T-helper 2 cell (primary cell): ENCODE data around the gene ABCC11.
A peak's percentile ranks its signal among the peaks of the same experiment; 100 is the strongest.

Source experiments
- DNase-seq, 5 experiments: peaks; one replicate each; pipeline versions ENCODE4 v3.0.0 to v3.0.0-alpha.2; 2012 to 2022

Gene ABCC11

GRCh38 chr16:48126801-48127644 is 120.3 kb downstream of the ABCC11 start:
- DNase-seq = no peak

DNA sequence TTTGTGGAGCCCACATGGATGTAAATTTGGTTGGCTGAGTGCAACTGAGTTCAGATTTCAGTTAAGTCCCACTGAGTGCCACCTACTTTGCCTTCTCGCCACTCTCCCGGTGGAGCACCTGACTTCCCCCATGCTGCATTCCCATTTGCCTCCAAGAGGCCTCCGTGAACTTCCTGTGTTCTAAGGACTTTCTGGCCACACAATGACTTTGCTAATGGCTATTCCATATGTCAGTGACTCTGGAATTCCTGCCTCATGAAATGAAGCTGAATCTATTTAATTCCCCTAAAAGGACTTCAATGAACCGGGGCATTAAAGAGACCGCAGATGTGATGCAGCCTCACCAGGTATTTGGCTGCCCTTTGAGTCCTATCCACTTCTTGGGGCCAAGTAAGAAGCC is 121.5 kb downstream of the ABCC11 start:
- no peak for DNase-seq

- DNase-seq = no peak
Measured at GRCh38 chr16:48124266-48124665, 123.1 kb downstream of the ABCC11 start.

- DNase-seq = peak in 2 of 5 experiments; percentile 42 to 48
Measured at GRCh38 chr16:48123104-48123788, 124.1 kb downstream of the ABCC11 start.

- no peak for DNase-seq
Measured at GRCh38 chr16:48121276-48121675, 126.1 kb downstream of the ABCC11 start.

DNA sequence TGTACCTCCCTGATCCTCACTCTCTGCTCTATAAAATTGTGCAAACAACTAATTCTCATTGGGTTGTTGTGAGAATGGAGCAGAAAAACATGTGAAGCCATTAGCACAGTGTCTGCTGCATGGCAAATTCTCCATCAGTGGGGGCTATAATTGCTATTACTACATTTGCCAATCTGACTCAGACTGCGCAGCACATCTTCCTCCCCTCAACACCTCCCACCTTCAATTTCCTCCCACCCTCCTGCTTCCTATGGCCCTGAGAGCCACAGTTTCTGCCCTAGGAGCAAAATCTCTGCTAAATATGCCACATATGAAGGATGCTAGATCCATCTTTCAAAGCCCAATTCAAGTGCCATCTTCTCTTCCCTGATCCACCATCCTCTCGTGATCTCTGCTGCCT is 128.5 kb downstream of the ABCC11 start:
- DNase-seq = no peak

DNA sequence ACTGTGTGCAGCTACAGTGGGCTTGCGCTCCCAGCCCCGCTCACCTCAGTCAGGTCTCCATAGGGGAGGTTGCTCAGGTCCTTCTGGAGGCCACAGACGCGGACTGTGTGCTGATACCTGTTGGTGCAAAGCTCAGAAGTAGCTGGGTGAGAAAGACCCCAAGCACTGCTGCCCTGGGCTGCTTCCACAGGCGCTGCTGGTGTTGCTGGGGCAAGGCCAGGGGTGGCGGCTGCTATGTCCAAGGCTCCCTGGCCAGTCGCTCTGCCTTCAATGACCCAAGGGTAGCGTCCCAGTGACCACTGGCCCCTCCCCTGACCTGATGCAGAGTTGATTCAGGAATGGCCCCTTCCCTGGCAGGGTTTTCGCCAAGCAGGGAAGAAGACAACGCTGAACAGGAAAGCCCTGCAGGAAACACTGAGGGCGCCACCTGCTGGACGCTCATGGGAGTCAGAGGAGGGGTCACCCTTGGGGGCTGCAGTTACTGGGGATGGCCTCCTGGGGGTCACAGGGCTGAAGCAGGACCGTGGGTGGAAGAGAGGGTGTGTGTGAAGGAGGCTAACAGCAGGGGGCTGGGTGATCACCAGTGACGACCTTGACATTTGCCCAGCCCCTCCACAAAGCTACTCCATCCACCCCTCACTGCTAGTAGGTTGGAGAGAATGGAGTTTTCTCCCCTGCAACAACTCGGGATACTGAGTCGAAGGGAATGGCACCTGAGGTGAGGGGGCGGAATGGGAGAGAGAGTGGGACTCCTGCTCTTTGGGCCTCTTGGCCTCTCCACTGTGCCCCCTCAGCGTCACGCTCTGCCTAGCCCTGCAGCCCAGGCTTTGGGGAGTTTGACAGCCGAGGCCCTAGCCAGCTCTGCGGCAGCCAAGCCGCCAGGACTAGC is 129.9 kb downstream of the ABCC11 start:
- peak; percentile 17 to 56 (median 37) for DNase-seq
